ENCODE measurements around the gene MID1.

MID1 gene

DNA sequence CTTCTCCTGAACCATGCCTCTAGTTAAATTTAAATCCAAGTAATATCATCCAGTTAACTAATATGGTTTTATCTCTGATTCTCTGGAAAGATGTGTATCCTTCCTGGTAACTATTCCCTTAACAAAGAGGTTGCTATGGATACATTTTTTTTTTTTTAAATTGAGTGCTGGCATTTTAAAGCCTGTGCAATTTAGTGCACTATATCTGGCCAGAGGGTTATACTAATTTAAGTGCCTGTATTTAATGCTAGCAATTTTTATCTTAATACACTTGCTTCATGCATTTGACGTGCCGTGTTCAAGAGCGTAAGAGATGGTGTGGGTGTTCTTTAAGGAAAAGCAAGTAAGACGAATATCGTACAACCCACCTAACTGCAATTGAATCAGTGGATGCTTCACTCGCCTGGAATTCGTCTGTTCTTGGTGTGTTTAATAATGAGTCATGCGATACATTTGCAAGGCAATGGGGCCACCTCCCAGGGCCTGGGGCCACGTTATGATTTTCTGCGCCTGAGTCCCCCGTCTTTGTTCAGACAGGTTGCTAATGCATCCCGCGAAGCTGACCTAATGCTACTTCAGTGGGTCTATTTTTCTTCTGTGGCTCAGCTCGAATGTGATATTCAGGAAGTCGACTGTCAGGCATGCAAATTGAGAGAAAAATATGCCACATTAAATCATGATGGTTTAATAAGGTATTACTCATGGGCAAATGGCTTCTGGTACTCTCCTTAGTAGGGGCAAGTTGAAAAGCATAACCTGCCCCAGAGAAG lies 14.2 kb upstream of the MID1 start:
- TF ChIP-seq, protein P1, sequence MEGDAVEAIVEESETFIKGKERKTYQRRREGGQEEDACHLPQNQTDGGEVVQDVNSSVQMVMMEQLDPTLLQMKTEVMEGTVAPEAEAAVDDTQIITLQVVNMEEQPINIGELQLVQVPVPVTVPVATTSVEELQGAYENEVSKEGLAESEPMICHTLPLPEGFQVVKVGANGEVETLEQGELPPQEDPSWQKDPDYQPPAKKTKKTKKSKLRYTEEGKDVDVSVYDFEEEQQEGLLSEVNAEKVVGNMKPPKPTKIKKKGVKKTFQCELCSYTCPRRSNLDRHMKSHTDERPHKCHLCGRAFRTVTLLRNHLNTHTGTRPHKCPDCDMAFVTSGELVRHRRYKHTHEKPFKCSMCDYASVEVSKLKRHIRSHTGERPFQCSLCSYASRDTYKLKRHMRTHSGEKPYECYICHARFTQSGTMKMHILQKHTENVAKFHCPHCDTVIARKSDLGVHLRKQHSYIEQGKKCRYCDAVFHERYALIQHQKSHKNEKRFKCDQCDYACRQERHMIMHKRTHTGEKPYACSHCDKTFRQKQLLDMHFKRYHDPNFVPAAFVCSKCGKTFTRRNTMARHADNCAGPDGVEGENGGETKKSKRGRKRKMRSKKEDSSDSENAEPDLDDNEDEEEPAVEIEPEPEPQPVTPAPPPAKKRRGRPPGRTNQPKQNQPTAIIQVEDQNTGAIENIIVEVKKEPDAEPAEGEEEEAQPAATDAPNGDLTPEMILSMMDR (IDR thresholded peaks at IDR 0.05; ENCODE audit: extremely low read depth, insufficient read depth, missing control alignments): no peak
- DNase-seq (ENCODE audit: low spot score): no peak
- in situ Hi-C loops (cut with MboI; ENCODE audit: low pct_unique_long_range_greater_than_20kb, low sequenced_read_pairs, unreplicated experiment): no loop called here

DNA sequence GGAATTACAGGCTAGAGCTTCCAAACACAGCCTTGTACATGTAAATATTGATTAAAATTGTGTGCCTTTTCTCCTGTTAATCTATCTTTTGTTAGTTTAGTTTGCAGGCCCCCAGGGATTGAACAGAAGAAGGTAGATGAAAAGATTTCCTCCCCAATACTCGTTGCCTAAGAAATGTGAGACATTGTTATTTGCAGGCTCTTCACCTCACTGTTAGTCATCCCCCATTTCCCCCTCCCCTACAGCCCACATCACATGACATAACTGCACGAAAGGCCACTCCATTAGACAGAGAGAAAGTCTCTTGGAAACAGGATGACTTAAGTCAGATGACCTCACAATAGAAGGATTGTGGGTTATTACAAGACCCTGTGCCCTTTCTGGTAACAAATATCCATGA lies 13.3 kb upstream of the MID1 start:
- DNase-seq (ENCODE audit: low spot score): no peak
- in situ Hi-C loops (cut with MboI; ENCODE audit: low pct_unique_long_range_greater_than_20kb, low sequenced_read_pairs, unreplicated experiment): no loop called here

DNA sequence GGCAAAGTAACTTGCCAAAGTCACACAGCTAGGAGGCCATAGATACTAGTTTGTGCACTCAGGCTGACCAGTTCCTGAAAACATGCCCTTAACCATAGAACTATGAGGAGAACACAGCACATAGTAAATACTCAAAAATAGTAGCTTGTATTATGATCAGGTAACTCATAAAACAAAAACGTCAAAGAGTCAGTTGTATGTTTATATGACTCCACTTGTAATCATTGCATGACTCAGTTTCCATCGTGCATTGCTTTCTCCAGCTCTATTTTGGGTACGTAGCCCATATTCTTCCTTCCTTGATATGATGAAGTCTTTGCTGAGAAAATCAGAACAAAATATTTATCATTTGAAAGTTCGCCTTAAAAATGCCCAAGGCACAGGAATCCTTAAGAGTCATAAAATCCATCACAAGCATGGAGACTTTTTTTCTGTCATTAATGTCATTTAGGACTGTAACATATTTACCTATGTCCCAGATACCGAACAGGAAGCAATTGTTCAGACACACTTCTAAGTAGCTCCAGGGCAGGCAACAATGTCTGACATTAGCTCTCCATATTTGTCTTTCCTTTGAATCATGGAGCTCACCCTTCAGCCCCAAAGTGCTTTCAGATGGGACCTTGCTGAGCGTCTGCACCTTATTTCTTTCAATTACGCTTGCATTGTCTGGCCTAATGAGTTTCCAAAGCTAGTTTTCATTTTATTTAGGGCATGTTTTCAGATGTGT lies 11.2 kb upstream of the MID1 start:
- in situ Hi-C loops (cut with MboI; ENCODE audit: low pct_unique_long_range_greater_than_20kb, low sequenced_read_pairs, unreplicated experiment): no loop called here
- TF ChIP-seq, protein P1 (IDR thresholded peaks at IDR 0.05; ENCODE audit: extremely low read depth, insufficient read depth, missing control alignments): no peak
- DNase-seq (ENCODE audit: low spot score): no peak

More for the DNA sequence above, 13.3 kb upstream of the MID1 start:
- TF ChIP-seq, protein P1 (IDR thresholded peaks at IDR 0.05; ENCODE audit: extremely low read depth, insufficient read depth, missing control alignments): no peak

DNA sequence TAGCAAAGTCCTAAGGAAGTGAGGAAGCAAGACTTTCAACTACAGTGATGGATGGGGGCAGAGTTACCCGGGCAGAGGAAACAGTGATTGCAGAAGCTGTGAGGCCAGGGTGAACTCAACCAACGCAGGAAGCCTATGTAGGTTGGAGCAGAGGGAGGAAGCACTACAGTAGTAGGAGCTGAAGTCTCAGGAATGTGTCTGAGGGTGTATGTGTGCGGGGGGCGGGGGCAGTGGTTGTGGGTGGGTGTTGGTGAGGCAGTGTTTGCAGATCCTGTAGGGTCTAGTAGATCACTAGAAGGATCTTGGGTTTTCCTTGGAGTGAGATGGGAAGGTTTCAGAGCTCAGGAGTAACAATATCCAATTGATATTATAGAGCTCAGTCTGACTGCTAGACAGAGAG lies 9.9 kb upstream of the MID1 start:
- in situ Hi-C loops (cut with MboI; ENCODE audit: low pct_unique_long_range_greater_than_20kb, low sequenced_read_pairs, unreplicated experiment): no loop called here
- no peak for DNase-seq (ENCODE audit: low spot score)
- TF ChIP-seq, protein P1 (IDR thresholded peaks at IDR 0.05; ENCODE audit: extremely low read depth, insufficient read depth, missing control alignments): no peak

DNA sequence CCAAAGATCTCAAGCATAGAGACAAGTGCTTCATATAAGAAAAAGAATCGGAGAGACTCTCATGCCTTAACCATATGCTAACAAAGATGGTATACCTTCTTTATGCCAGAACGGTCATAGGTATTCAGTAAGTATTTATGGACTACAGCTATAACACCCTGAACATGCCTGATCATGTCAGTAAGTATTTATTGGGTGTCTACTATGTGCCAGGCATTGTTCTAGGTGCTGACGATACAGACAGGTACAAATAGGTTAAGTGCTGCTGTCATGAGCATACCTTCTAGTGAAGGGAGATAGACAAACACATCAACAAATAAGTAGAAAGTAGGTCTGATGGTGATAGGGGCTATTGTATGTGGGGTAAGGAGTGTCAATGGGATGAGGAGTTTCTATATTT lies 9.5 kb upstream of the MID1 start:
- DNase-seq (ENCODE audit: low spot score): no peak
- TF ChIP-seq, protein P1 (IDR thresholded peaks at IDR 0.05; ENCODE audit: extremely low read depth, insufficient read depth, missing control alignments): no peak
- in situ Hi-C loops (cut with MboI; ENCODE audit: low pct_unique_long_range_greater_than_20kb, low sequenced_read_pairs, unreplicated experiment): no loop called here

DNA sequence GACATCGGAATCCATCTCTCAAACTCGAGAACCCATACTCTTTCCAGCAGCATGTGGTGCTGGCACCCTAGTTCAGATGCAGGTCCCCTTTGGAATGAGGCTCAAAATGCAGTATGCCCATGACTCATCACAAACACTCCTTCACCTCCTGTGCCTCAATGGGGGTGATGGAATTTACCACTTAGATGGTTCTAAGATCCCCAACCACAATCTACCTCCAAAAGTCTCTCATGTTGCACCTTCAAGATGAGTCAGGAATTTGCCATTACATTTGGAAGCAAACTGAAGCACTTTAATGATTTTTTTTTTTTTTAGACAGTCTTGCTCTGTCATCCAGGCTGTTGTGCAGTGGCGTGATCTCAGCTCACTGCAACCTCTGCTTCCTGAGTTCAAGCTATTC lies 8.5 kb upstream of the MID1 start:
- TF ChIP-seq, protein P1 (IDR thresholded peaks at IDR 0.05; ENCODE audit: extremely low read depth, insufficient read depth, missing control alignments): no peak
- DNase-seq (ENCODE audit: low spot score): no peak
- in situ Hi-C loops (cut with MboI; ENCODE audit: low pct_unique_long_range_greater_than_20kb, low sequenced_read_pairs, unreplicated experiment): no loop called here

Measured in GM13977 (cell line).